Neuronal stem cell (in vitro differentiated cells): ENCODE measurements around the gene ZSWIM6.
"Not testable (repeated sequence)": the region's sequence is repeated elsewhere in the genome, so short reads cannot be mapped to it uniquely, and the experiment has no call there.

Source experiments
- DNase-seq: peaks from one replicate; pipeline ENCODE4 v3.0.0-alpha.2; 2013; ENCODE audit warnings: low spot score
- H2AFZ ChIP-seq: one replicate; pipeline ENCODE4 v1.6.1; 2013; ENCODE audit warnings: mild to moderate bottlenecking, low read length, inconsistent platforms
- H2AK5ac ChIP-seq: 2 replicates; pipeline ENCODE4 v1.6.1; 2013; ENCODE audit warnings: low read depth, mild to moderate bottlenecking, inconsistent platforms, low read length, moderate library complexity, mixed read lengths
- H2BK120ac ChIP-seq: 2 replicates; pipeline ENCODE4 v1.6.1; 2013; ENCODE audit warnings: low read depth, mild to moderate bottlenecking, inconsistent platforms, low read length, moderate library complexity, mixed read lengths
- H2BK12ac ChIP-seq: one replicate; pipeline ENCODE4 v1.6.1; 2013; ENCODE audit warnings: low read length, inconsistent platforms
- H2BK15ac ChIP-seq: 2 replicates; pipeline ENCODE4 v1.6.1; 2013; ENCODE audit warnings: mild to moderate bottlenecking, low read length, inconsistent platforms, mixed read lengths
- H2BK5ac ChIP-seq: one replicate; pipeline ENCODE4 v1.6.1; 2013; ENCODE audit warnings: inconsistent platforms, mild to moderate bottlenecking, low read length, moderate library complexity
- H3K14ac ChIP-seq: one replicate; pipeline ENCODE4 v1.6.1; 2013; ENCODE audit warnings: low read length, inconsistent platforms
- H3K18ac ChIP-seq: 2 replicates; pipeline ENCODE4 v1.6.1; 2013; ENCODE audit warnings: low read length, inconsistent platforms
- H3K23ac ChIP-seq: 2 replicates; pipeline ENCODE4 v1.6.1; 2013; ENCODE audit warnings: low read depth, mild to moderate bottlenecking, mixed read lengths, low read length, inconsistent platforms; ENCODE audit not compliant: poor library complexity
- H3K27ac ChIP-seq: replicated peaks from 3 replicates; pipeline ENCODE4 v1.5.1; 2013; ENCODE audit warnings: low read length, inconsistent platforms
- H3K27me3 ChIP-seq, 3 experiments: 2 replicates each; pipeline ENCODE4 v1.6.1; 2013; ENCODE audit warnings: low read length in 3 of 3, mild to moderate bottlenecking in 2 of 3, inconsistent platforms in 1 of 3, low read depth in 1 of 3, mixed read lengths in 1 of 3, moderate library complexity in 1 of 3; ENCODE audit not compliant: control insufficient read depth in 3 of 3, insufficient read depth in 3 of 3
- H3K36me3 ChIP-seq, 2 donors: replicated peaks in 1 of 2; 2 replicates each; pipeline ENCODE4 v1.6.1; 2013; ENCODE audit warnings: low read length in 2 of 2; ENCODE audit not compliant: control insufficient read depth in 2 of 2, insufficient read depth in 2 of 2
- H3K4ac ChIP-seq: 2 replicates; pipeline ENCODE4 v1.6.1; 2013; ENCODE audit warnings: inconsistent platforms, mild to moderate bottlenecking, low read length, moderate library complexity
- H3K4me1 ChIP-seq, 2 donors: 1 replicate in 1 of 2; 2 replicates in 1 of 2; pipeline ENCODE4 v1.6.1; 2013; ENCODE audit warnings: low read length in 2 of 2, low read depth in 1 of 2; ENCODE audit not compliant: control insufficient read depth in 2 of 2, insufficient read depth in 1 of 2
- H3K4me2 ChIP-seq: one replicate; pipeline ENCODE4 v1.6.1; 2013; ENCODE audit warnings: mild to moderate bottlenecking, low read length, inconsistent platforms; ENCODE audit not compliant: insufficient read depth, poor library complexity, severe bottlenecking
- H3K4me3 ChIP-seq, 2 donors: 2 replicates each; pipeline ENCODE4 v1.5.1; 2013; ENCODE audit warnings: low read length in 2 of 2, mild to moderate bottlenecking in 2 of 2, inconsistent platforms in 1 of 2, moderate library complexity in 1 of 2
- H3K79me1 ChIP-seq: one replicate; pipeline ENCODE4 v1.6.1; 2013; ENCODE audit warnings: low read depth, mild to moderate bottlenecking, inconsistent platforms, low read length, moderate library complexity
- H3K9ac ChIP-seq: one replicate; pipeline ENCODE4 v1.6.1; 2013; ENCODE audit warnings: mild to moderate bottlenecking, low read depth, low read length, inconsistent platforms; ENCODE audit not compliant: poor library complexity
- H3K9me3 ChIP-seq, 2 donors: replicated peaks in 1 of 2; 2 replicates each; pipeline versions ENCODE3 to v1.6.1; 2013; ENCODE audit warnings: low read length in 2 of 2, mild to moderate bottlenecking in 2 of 2, inconsistent platforms in 1 of 2, low read depth in 1 of 2, mixed read lengths in 1 of 2, moderate library complexity in 1 of 2; ENCODE audit not compliant: control insufficient read depth in 2 of 2, insufficient read depth in 1 of 2
- H4K8ac ChIP-seq: one replicate; pipeline ENCODE4 v1.6.1; 2013; ENCODE audit warnings: low read depth, mild to moderate bottlenecking, inconsistent platforms, low read length, moderate library complexity
- H4K91ac ChIP-seq: one replicate; pipeline ENCODE4 v1.6.1; 2013; ENCODE audit warnings: low read length, low read depth, mild to moderate bottlenecking, inconsistent platforms; ENCODE audit not compliant: poor library complexity
- WGBS, 2 donors: extraction: QIAGEN DNeasy Blood & Tissue Kit; methylation state at CpG; one replicate each; pipeline ENCODE4 v1.1.7; 2013; ENCODE audit warnings: missing lambda C conversion rate in 2 of 2, mixed read lengths in 1 of 2; ENCODE audit not compliant: insufficient read length in 2 of 2, insufficient replicate concordance in 1 of 2; ENCODE audit errors: extremely low coverage in 2 of 2; 5-methylcytosine and 5-hydroxymethylcytosine counted together

Gene ZSWIM6

GRCh38 chr5:61420016-61420415 lies 88.0 kb downstream of the ZSWIM6 start:
- Histone ChIP-seq H3K36me3 (peaks cover 0 to 17% of the 10 kb centered on the region in 2 donors), H2BK120ac (no peak overlapping the region), H3K14ac (no peak overlapping the region), H3K4ac (no peak overlapping the region), H3K79me1 (no peaks in the 10 kb centered on the region), H4K8ac (no peak overlapping the region), H3K18ac (no peak overlapping the region), H3K9ac (no peak overlapping the region), H3K4me1 (peaks cover 12 to 14% of the 10 kb centered on the region in 2 donors), H2BK5ac (no peak overlapping the region), H3K27ac (no peak overlapping the region), H3K23ac (no peak overlapping the region), H3K27me3 (no peaks in the 10 kb centered on the region), H2BK15ac (no peak overlapping the region), H3K4me3 (no peak overlapping the region), H3K4me2 (no peak overlapping the region), H2BK12ac (no peak overlapping the region), H4K91ac (no peak overlapping the region), H3K9me3 (peaks cover 0 to 18% of the 10 kb centered on the region in 2 donors), H2AK5ac (no peak overlapping the region), H2AFZ (no peak overlapping the region)
- WGBS, 2 donors, result no CpG with 5 or more reads among the region's 1 CpG
- no peak for DNase-seq

- not testable (repeated sequence) for H3K4me1 ChIP-seq, H2AK5ac ChIP-seq, H3K18ac ChIP-seq, H2BK15ac ChIP-seq, H2BK5ac ChIP-seq, H3K27ac ChIP-seq, H3K14ac ChIP-seq, H3K9ac ChIP-seq, H3K23ac ChIP-seq, H3K4ac ChIP-seq, H2BK12ac ChIP-seq, DNase-seq, H2BK120ac ChIP-seq, H4K91ac ChIP-seq, H3K4me2 ChIP-seq, H3K4me3 ChIP-seq, H3K79me1 ChIP-seq, H4K8ac ChIP-seq, H3K27me3 ChIP-seq, H2AFZ ChIP-seq
- Histone ChIP-seq H3K9me3 (peaks cover 0 to 18% of the 10 kb centered on the region in 2 donors), H3K36me3 (peaks cover 0 to 24% of the 10 kb centered on the region in 2 donors)
Measured at GRCh38 chr5:61421262-61421661, 89.2 kb downstream of the ZSWIM6 start.

- WGBS, 2 donors, result no CpG with 5 or more reads among the region's 3 CpGs
- Histone ChIP-seq H3K4me3 (no peak overlapping the region), H3K23ac (no peak overlapping the region), H3K4me2 (no peak overlapping the region), H3K14ac (no peak overlapping the region), H3K9me3 (peaks cover 0 to 18% of the 10 kb centered on the region in 2 donors), H3K36me3 (peaks cover 0 to 46% of the 10 kb centered on the region in 2 donors), H4K8ac (no peak overlapping the region), H3K9ac (no peak overlapping the region), H3K4ac (no peak overlapping the region), H2BK5ac (no peak overlapping the region), H3K4me1 (peaks cover 4 to 5% of the 10 kb centered on the region in 2 donors), H3K27me3 (no peaks in the 10 kb centered on the region), H2AFZ (no peak overlapping the region), H4K91ac (no peak overlapping the region), H3K27ac (no peak overlapping the region), H2BK12ac (no peak overlapping the region), H2AK5ac (no peak overlapping the region), H3K18ac (no peak overlapping the region), H2BK120ac (no peak overlapping the region), H3K79me1 (no peaks in the 10 kb centered on the region), H2BK15ac (no peak overlapping the region)
- DNase-seq, result no peak
Measured at GRCh38 chr5:61423487-61424145, 91.6 kb downstream of the ZSWIM6 start.

GRCh38 chr5:61425918-61426317 lies 93.9 kb downstream of the ZSWIM6 start:
- no peak overlapping the region for H2BK12ac ChIP-seq
- WGBS, 2 donors, result no CpG with 5 or more reads among the region's 1 CpG

More at GRCh38 chr5:61425918-61426317, 93.9 kb downstream of the ZSWIM6 start:
- Histone ChIP-seq H3K36me3 (peaks cover 0 to 52% of the 10 kb centered on the region in 2 donors), H2AK5ac (no peak overlapping the region), H4K8ac (no peak overlapping the region), H3K18ac (no peak overlapping the region), H2BK120ac (no peak overlapping the region), H2BK5ac (no peak overlapping the region), H3K4ac (no peak overlapping the region), H3K4me1 (peaks cover 4 to 7% of the 10 kb centered on the region in 2 donors), H3K79me1 (no peaks in the 10 kb centered on the region), H3K4me2 (no peak overlapping the region), H3K4me3 (no peak overlapping the region), H4K91ac (no peak overlapping the region), H2BK15ac (no peak overlapping the region), H3K23ac (no peak overlapping the region), H3K9me3 (peaks cover 0 to 26% of the 10 kb centered on the region in 2 donors), H3K27me3 (no peaks in the 10 kb centered on the region), H2AFZ (no peak overlapping the region), H3K9ac (no peak overlapping the region), H3K27ac (no peak overlapping the region), H3K14ac (no peak overlapping the region)
- DNase-seq, result no peak
